RKO (cell line): ENCODE results near the gene AGGF1.
"Not testable (repeated sequence)": the region's sequence is repeated elsewhere in the genome, so short reads cannot be mapped to it uniquely, and the experiment has no call there.

Experiments
- DNase-seq: peaks from one replicate; pipeline ENCODE4 v3.0.0-alpha.2; 2016; ENCODE audit warnings: low spot score

Gene AGGF1

DNA sequence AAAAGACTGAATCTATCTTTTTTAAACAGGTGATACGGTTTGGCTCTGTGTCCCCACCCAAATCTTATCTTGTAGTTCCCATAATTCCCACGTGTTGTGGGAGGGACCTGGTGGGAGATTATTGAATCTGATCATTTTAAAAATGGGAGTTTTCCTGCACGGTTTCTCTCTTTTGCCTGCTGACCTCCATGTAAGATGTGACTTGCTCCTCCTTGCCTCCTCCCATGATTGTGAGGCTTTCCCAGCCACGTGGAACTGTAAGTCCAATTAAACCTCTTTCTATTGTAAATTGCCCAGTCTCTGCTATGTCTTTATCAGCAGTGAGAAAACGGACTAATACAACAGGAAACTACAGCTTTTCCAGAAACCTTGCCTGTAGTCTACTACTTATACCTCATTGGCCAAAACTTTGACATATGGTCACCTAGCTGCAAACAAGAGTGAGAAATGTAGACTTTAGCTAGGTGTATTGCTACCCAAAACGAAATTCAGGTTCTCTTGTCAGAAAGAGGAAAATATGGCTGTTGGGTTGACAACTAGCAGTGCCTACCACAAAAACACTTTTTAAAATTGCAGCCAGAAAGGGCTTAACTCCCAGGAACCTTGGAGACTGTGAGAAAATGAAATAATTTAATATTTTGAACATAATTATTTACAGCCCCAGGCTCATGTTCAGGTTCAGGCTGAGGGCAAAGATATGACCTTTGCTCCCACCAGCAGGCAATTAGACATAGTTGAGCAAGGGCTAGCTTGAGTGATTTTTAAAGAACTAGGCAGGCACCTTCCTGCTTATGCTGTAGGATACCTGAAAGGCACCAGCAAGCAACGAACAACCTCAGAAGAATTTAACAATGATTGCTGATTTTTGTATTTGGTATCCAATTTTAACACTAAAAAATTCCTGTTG, 7.4 kb upstream of the AGGF1 start:
- DNase-seq, result no peak

DNA sequence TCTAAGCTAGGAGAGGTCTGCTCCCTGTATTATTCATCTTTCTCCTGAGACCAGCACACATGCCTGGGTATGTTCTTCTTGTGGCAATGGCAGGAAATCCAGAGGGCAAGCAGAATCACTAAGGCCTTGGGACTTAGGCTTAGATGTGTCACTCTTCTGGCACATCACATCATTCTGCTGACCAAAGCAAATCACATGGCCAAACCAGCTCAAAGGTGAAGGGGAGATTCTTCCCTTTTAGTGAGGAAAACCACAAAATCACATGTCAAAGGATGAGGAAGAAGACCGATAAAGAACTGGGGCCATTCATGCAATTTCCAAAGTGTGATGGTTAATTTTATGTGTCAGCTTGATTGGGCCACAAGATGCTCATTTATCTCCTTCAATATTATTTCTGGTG, 5.7 kb upstream of the AGGF1 start:
- DNase-seq, result no peak

DNA sequence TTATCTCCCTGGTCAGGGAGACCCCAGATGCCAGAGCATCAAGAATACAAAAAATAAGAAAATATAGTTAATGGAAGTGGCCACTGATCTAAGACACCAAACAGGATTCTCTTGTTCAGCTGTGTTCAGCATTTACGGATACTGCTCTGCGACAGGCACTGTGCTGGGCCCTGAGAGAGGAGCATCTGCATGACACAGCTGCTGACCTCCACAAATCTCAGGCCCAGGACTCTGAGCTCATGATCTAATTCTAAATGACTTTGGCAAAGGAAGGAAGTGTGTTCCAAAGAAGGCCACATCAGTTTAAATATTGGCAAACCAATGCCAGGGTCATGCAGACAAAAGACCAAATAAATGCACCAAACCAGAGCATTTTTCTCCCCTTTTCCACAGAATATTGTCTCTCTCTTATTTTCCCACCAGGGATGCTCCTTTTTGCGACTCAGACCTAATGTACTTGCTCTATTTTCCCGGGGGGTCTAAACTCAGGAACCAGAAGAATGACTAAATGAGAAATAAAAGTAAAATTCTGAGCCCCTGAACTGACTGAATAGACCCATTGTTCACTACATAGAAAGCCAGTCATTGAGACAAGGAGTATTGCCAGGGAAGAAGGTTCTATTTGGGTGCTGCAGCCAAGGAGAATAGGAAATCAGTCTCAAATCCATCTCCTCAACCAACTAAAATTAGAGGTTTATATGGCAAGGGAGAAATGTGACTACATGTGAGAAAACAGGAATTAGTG, 1.4 kb upstream of the AGGF1 start:
- DNase-seq, result no peak

DNA sequence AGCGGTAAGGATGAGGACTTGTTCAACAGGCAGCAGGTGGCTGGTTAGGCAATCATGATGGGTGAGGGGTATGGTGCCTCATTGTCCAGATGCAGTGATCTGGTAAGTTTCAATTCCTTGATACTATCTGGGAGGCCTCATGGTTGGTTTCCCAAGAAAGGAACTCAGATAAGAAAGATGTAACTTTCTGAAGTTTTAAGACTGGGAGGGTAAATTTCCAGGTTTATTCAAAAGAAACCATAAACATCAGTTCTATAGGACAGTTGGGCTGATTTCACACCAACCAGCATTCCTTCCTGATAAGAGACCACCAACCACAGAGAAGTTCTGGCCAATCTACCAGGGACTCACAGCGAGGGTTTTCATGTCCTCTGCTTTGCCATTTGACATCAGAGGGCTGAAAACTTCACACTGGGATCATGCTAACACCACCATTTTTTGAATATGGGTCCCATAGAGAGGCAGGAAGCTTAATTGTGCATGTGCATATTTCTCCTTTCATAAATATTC, 773 bp upstream of the AGGF1 start:
- no peak for DNase-seq

DNA sequence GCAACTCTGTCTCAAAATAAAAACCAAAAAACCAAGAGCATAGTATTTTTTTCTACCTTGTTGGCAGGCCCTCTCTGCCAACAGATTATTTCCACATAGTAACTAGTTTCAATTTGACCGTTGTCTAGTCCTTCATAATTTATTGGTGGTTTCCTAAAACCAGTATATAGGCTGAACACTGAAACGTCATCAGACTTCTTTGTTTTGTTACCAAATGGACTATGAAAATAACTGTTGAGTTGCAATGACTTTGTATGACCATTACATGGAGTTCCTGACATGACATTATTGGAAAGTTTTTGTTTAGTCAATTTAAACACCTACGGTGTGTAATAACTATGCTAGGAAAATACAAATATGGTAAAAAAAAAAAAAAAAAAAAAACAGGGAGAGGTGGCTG, 1.7 kb downstream of the AGGF1 start:
- no peak for DNase-seq

DNA sequence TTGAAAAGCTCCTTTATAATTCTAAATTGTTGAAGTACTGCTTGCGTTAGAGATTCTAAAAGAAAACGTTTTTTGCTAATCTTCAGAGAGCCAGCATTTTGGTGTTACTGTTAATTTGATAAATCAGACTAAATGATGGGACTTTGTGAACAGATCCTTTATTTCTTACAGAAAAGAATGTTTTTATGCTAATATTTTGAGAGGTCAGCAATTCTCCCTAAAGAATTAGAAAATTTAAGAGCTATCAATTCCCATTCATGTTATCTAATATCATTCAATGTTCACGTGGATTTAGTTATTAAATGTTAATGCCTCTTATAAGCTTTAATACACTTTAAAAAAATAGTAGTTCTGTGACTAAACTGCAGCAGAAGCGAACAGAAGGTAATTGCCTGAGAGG, 2.4 kb downstream of the AGGF1 start:
- DNase-seq, result no peak

DNA sequence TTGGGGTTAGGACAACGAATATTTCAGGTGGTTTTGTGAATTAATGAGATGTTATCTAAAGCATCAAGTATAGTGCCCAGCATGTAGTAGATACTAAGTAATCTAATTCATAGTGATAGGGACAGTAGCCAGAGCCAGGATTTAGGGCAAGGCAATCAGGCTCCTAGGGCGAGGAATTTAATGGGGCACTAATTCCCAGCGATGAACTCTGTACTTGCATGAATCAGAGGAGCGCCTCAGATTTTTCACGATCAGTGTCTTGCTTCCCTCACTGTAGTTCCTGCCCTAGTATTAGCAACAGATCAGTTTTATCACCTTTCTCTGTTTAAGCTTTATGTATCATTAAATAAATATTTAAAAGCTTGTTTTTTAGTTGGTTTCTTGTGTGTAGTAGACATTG, 3.1 kb downstream of the AGGF1 start:
- no peak for DNase-seq

DNA sequence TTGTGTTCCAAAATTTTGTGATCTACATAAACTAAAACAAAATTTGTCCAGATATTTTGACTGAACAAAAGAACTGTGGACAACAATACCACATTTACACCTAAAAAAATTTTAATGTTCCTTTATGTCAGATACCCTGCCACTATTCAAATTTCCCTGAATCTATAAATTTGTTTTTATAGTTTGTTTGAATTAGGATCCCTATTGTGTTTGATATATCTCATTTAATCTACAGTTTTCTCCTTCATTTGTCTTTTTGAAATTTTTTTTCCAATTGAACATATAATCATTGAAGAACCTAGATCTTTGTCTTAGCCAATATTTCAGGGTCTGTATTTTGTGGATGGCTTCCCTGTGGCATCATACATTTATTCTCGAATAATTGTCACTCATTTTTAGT, 5.7 kb downstream of the AGGF1 start:
- DNase-seq, result no peak

DNA sequence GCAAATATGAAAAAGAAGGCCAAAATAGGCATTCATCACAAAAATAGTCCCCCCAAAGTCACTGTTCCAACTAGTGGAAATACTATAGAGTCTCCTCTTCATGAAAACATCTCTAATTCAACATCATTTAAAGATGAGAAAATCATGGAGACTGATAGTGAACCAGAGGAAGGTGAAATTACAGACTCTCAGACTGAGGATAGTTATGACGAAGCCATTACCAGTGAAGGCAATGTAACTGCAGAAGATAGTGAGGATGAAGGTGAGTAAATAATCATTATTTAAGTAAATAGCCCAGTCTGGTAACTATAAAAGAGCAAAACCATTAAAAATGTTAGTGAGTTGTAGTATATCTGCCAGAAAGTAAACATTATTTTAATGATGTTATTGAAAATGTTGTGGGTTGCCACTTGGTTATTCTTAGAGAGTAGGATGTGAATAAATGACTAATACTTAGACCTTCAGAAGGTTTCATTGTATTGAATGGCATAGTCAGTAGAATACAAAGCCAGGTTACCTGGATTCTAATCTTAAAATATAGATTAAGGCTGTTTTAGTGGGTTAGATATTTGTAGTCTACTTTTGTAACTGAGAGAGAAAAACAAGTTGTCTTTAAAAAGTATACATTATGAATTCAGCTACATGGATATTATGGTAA, 16.3 kb downstream of the AGGF1 start:
- DNase-seq, result no peak

DNA sequence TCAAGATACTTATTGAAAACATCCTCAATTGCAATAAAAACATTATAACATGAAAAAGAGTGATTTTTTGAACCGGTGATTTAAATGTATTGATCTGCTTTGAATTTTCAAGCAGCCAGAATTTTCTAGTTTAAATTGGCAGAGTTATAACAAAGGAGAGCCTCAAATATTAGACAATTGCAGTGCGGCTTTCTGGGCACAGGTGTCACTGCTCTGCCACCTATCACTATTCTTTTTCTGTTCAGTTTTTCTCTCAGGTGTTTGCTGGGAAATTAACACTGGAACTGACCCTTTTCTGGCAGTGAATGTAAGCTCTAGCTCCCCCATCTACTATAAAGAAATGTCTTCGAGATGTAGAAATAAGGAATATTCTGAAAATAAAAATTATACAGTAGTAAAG, 33.8 kb downstream of the AGGF1 start:
- DNase-seq, result no peak

DNA sequence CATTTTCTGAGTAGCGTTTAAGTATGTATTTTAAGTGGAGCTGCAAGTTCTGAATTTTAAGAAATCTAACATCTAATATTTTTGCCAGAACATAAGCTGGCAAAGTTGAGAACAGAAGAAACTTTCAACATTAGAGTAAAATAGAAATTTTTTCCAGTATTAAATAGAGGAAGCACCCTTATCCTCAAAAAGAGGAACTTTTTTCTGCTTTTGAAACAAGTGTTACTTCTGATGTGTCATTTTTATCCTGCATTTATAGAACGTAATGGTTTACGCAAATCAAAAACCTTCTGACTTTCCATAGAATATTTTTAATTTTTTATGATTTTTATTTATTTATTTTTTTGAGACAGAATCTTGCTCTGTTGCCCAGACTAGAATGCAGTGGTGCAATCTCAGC, 35.1 kb downstream of the AGGF1 start:
- DNase-seq, result no peak

DNA sequence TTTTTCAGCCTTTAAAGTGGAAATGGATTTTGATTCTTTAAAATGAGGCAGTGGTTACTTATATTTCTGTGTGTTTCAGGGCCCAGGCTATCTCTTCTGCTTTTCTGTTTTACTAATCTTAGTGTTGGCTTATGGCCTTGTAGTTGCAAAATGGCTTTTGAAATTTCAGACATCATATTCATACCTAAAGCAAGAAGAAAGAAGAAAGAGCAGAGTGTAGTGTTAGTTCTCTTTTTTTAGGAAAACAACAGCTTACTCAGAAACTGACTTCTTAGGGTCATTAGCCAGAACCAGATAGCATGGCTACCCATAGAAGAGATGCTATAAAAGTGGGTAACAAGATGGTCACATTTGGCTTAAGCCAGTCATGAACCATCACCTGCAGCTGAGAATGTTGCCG, 36.0 kb downstream of the AGGF1 start:
- no peak for DNase-seq

DNA sequence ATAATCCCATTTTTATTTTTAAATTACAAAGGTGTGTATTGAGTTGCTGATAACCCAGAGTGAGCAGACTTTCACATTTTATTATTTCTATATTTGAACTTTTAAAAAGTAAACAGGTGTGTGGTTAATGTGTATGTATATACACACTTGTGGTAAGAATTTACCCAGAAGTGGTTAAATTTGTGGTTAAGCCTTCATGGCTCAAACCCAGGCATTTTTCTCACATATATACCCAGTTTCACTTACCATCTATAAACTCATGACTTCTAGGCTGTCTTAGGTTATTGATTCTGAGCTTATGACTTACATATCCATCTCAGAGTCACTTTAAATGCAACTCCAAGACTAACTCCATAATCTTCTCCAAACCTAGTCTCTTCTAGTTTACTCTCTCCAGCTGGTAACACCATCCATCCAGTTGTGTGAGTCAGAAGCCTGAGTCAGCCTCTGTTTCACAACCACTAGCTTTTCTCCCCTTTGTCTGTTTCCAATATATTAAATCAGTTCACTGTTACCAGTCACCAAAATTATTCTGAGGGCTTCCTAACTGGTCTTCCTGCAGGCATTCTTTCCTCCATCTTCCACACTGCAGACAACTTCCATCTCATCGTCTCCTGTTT, 36.7 kb downstream of the AGGF1 start:
- no peak for DNase-seq

DNA sequence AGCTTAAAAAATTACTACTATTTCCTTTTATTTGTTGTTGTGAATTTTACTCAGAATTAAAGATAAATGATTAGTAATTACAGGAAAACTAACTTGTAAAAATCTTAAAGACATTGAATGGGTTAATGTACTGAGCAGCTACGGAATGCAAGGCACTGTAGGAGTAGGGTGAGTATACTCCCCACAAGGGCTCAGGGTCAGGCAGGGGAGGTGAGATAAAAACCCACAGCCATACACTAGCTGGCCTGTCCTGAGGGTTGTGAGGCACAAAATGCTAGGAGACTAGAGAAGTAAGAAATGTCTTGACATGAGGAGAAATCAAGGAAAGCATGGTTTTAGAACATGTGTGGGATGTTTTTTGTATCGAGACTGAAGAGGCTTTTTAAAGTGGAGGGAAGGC, 43.5 kb downstream of the AGGF1 start:
- DNase-seq, result no peak

DNA sequence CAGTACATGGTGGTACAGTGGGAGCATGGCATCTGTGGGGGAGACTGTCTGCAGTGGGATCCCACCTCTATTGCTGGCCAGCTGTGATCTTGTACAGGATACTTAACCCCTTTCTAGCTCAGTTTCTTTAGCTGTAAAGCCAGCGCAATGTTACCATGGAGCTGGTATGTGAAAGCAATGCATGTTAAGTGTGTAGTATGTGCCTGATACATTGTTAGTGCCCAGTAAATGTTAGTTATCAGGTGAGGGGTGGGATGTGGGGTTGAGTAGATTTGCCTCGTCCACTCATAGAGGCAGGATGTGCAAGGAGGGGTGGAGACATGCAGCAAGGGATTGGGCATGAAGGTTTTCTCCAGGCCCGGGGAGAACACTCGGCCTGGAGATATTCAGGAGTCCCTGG, 44.5 kb downstream of the AGGF1 start:
- no peak for DNase-seq

DNA sequence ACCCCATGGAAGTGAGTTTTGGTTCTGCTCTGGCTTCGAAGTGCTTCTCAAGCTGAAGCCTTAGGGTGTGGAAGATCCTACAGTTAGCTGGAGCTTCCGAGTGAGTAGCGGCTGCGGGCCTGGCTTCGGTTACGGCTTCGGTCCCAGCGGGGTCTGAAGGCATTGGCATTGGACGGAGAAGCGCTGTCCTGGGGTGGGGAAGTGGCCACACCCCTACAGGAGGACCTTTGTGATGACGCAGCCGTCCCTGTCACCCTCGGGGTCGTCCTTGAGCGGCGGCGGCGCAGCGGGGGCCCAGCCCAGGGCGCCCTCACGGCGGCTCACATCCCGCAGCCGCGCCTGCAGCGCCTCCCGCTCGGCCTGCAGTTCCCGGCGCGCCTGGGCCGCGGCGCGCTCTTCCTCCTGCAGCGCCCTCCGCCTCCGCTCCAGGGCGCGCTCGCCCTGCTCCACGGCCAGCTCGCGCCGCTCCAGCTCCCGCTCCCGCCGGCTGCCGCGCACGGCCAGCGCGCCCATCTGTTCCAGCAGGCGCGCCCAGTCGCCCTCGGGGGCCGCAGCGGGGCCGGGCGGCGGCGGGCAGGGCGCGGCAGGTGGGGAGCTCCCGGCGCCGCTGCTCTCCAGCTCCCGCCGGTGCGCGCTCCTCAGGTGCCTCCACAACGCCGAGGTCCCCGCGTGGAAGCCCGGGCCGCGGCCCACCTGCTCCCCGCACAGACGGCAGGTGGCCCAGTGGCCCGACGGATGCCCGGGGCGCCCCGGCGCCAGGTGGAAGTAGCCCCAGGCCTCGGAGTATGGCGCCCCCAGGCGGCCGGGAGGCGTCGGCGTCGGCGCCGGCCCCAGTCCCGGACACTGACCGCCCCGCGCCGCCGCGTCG, 47.0 kb downstream of the AGGF1 start:
- DNase-seq, result no peak

DNA sequence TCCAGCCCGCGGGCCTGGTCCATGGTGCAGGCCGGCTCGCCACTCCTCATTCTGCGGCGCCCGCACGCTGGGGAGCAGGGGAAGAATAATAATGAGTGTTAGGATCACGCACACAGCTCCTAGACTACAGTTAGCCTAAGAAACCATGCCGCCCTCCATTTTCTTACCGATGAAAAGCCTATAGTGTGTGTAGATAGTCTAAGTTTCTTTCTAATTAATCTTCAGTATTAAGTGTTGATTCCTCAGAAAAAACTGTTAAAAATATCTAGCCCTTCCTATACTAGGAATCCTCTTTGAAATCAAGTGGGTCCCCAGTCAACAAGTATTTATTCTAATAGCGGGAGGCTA, 47.6 kb downstream of the AGGF1 start:
- no peak for DNase-seq

DNA sequence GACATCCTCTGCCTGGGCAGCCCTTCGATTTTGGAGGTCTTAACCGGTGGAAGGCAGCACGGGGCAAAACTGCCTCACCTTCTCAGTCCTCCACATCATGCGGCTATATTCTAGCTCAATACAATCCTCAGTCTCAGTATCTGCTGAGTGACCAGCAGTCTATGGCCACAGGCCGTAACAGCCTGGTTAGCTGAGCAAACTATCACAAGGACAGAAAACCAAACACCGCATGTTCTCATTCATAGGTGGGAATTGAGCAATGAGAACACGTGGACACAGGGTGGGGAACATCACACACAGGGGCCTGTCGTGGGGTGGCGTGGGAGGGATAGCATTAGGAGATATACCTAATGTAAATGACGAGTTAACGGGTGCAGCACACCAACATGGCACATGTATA, 50.3 kb downstream of the AGGF1 start:
- DNase-seq, result not testable (repeated sequence)

DNA sequence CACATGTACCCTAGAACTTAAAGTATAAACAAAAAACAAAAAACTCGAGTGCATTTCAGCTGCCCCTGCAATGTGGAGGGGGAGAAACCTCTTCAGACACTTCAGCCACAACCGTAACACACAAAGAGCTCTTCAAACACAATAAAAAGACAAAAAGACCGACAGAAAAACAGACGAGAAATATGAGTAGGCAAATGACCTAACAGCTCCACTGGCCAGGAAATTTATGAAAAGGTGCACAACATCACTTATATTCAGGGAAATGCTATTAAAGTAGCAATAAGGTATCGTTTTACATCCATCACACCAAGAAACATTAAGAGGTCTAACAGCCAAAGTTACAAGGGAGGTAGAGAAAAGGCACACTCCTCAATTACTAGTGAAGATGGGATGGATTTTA, 50.7 kb downstream of the AGGF1 start:
- no peak for DNase-seq

DNA sequence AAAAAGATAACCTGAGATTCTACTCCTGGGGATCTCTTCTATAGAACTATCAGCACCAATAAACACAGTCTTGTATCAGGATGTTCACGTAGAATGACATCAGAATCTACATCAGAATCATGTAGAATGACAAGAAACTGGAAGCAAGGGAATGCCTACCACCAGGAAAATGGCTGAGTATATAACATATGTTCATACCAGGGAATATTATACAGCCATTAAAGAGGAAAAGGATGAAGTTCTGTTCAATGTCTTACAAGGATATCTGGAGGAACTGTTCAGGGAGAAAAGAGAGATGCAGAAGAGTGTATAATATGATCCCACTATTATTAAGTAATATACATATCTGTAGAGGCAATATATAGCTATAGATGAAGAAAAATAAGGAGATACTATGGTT, 52.1 kb downstream of the AGGF1 start:
- DNase-seq, result no peak

DNA sequence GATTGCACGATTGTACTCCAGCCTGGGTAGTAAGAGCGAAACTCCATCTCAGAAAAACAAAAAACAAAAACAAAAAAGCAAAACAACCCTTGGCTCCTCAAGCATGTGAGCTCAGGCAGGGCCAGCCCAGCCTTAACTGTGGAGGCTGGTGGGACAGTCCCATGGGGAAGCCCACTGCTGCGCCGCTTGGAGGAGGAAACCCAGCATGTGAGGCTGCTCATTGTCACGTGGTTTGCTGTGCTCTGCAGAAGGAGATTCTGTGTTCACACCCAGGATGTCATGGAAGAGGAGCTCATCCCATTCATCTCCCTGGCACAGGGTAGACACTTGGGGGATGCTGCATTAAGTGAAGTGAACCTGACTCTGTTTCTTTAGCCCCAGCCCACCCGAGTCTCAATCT, 52.9 kb downstream of the AGGF1 start:
- no peak for DNase-seq

DNA sequence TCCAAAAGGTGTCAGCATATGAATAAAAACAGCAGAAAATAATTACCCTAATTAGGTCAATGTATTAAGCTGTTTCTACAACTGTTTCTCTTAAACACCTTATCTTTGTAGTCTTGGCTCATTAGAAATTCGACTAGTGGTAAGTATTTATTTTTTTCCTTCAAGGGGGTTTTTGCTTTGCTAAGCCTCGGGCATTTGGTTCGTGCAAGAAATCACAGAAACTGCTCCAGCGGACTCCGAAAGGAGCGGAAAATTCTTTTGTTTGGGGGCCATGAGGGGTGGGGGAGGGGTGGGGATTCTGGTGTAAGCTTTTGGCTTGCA, 56.1 kb downstream of the AGGF1 start:
- DNase-seq, result no peak
